GM12872 (cell line): ENCODE measurements around the gene THSD4.

ENCODE experiments used
- CTCF ChIP-seq: IDR thresholded peaks from 3 replicates; pipeline ENCODE4 v1.5.1; 2011; ENCODE audit warnings: low read depth, mild to moderate bottlenecking, low read length, moderate library complexity; ENCODE audit not compliant: insufficient read depth

The THSD4 gene

GRCh38 chr15:71808311-71809020 is 693.2 kb downstream of the THSD4 start:
- no peak for TF ChIP-seq CTCF

GRCh38 chr15:71809346-71809745 is 694.1 kb downstream of the THSD4 start:
- TF ChIP-seq CTCF = no peak

DNA sequence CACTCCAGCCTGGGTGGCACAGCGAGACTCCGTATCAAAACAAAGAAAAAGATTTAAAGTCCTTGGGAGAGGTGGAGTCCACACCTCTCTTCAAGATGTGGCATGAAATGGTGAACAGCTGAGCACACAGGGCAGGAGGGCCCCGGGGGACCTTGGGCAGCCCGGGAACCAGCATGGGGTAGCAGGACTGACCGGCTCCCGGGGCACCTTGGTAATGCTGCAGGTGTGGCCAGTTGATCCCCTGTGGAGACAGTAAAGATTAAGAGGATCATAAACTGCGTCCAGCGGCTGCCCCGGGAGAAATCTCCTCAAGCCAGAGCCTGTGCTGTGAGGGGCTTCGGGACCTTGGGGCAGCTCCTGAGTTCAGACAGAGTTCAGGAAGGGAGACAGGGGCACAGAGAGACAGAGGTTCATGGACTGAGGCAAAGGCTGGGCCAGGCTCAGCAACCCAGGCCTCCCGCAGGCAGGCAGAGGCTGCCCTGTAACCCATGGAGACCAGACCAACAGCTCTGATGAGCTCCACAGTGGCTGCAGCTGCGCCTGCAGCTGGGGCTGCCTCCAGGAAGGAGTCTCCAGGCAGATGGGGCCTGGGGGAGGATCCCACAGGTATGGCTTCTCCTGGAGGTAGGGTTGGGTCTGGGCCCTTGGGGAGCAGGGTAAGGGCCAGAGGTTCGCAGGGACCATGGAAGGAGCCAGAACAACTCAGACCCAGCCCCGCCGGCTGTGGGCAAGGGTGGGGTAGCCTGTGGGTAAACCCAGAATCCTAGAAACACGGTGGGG is 695.2 kb downstream of the THSD4 start, which contains the start of gene NR2E3:
NR2E3 (plus strand) TSS at position 299 of the 780 bp plus-strand sequence; CDS start at position 489, 190 bp downstream.
- TF ChIP-seq CTCF = no peak

GRCh38 chr15:71811036-71811736 is 695.9 kb downstream of the THSD4 start:
- no peak for TF ChIP-seq CTCF

- no peak for TF ChIP-seq CTCF
Measured at GRCh38 chr15:71811752-71812735, 696.8 kb downstream of the THSD4 start.

- TF ChIP-seq CTCF = no peak
Measured at GRCh38 chr15:71812966-71813722, 697.9 kb downstream of the THSD4 start.
